GM12878 (cell line): ENCODE measurements around the gene KIR3DL1. TPM values are rescaled to one million over a fixed set of nuclear protein-coding genes. Genes with fewer than 3 reads are reported as not detected.
A peak's percentile ranks its signal among the peaks of the same experiment; 100 is the strongest.

Experiments
- ATAC-seq: fragments of 200-7000 bp; cut with Tn5 transposase; 3 replicates; pipeline ENCODE4 v1.9.1; 2020; ENCODE audit warnings: mild to moderate bottlenecking, moderate library complexity
- BruUV-seq: library from RNA; stranded (reverse); fragments of 400-500 nt; replicated peaks from 2 replicates; lab custom pipeline; 2021; lab: Mats Ljungman, UMichigan
- CTCF ChIA-PET: fragments of 300-600 bp; sonication (Branson Sonifier 250); formaldehyde crosslinking; extraction: SDS; loops from one replicate; lab custom pipeline; 2021; ENCODE audit warnings: inconsistent platforms; lab: Yijun Ruan, JAX
- POLR2A ChIA-PET: fragments of 350-600 bp; formaldehyde crosslinking; extraction: SDS; loops from one replicate; lab custom pipeline; 2021; ENCODE audit warnings: inconsistent platforms; lab: Charles Lee
- RAD21 ChIA-PET: fragments of 300-600 bp; sonication (Branson Sonifier 250); formaldehyde crosslinking; loops from one replicate; lab custom pipeline; 2023; ENCODE audit warnings: antibody characterized with exemption; ENCODE audit not compliant: unreplicated experiment; lab: Charles Lee
- SMC1A ChIA-PET: fragments of 300-600 bp; sonication (Branson Sonifier 250); formaldehyde crosslinking; loops from one replicate; lab custom pipeline; 2023; ENCODE audit not compliant: unreplicated experiment, uncharacterized antibody; lab: Charles Lee
- DNase-seq: peaks from one replicate; pipeline ENCODE4 v3.0.0-alpha.2; 2011; ENCODE audit warnings: low read depth, low spot score
- FAIRE-seq: peaks from 3 replicates; lab custom pipeline; 2011; peaks lifted over from hg19 to GRCh38; lab: Jason Lieb, UNC
- H2AFZ ChIP-seq: 2 replicates; pipeline ENCODE4 v1.6.0; 2011; ENCODE audit warnings: low read depth, low read length, control low read depth; ENCODE audit not compliant: control insufficient read depth
- H3K27ac ChIP-seq: 2 replicates; pipeline ENCODE4 v1.5.1; 2011; ENCODE audit warnings: control low read depth; ENCODE audit not compliant: control insufficient read depth, insufficient read depth
- H3K27me3 ChIP-seq, 2 experiments: replicated peaks in 1 of 2; 2 replicates each; pipeline versions ENCODE4 v1.6.0 to v1.6.1; 2011; ENCODE audit warnings: low read length in 1 of 2; ENCODE audit not compliant: control insufficient read depth in 2 of 2, insufficient read depth in 2 of 2
- H3K36me3 ChIP-seq, 2 experiments: 2 replicates each; pipeline ENCODE4 v1.5.1; 2011; ENCODE audit warnings: low read length in 1 of 2; ENCODE audit not compliant: control insufficient read depth in 2 of 2, insufficient read depth in 2 of 2
- H3K4me1 ChIP-seq: 2 replicates; pipeline ENCODE4 v1.6.1; 2011; ENCODE audit warnings: mild to moderate bottlenecking, low read length, moderate library complexity, mixed read lengths; ENCODE audit not compliant: control insufficient read depth, insufficient read depth
- H3K4me2 ChIP-seq: 2 replicates; pipeline ENCODE4 v1.6.0; 2011; ENCODE audit warnings: control low read depth; ENCODE audit not compliant: control insufficient read depth, insufficient read depth
- H3K4me3 ChIP-seq: fragments of 200-600 bp; sonication (generic); 2 replicates; pipeline ENCODE4 v1.5.1; 2016
- H3K79me2 ChIP-seq: 2 replicates; pipeline ENCODE4 v1.6.0; 2011; ENCODE audit warnings: low read length; ENCODE audit not compliant: control insufficient read depth, insufficient read depth
- H3K9ac ChIP-seq: 2 replicates; pipeline ENCODE4 v1.8.0; 2011; ENCODE audit warnings: low read length, control low read depth, mixed read lengths; ENCODE audit not compliant: control insufficient read depth, insufficient read depth
- H3K9me3 ChIP-seq: replicated peaks from 3 replicates; pipeline ENCODE4 v1.5.1; 2011; ENCODE audit warnings: mild to moderate bottlenecking, low read length; ENCODE audit not compliant: control insufficient read depth, insufficient read depth
- H4K20me1 ChIP-seq: 2 replicates; pipeline ENCODE4 v1.6.0; 2011; ENCODE audit not compliant: control insufficient read depth, insufficient read depth
- BCL3 ChIP-seq: IDR thresholded peaks from 2 replicates; pipeline ENCODE4 v1.6.1; 2011; ENCODE audit warnings: borderline replicate concordance, low read depth, mild to moderate bottlenecking, moderate library complexity, low read length; ENCODE audit not compliant: insufficient read depth, poor library complexity, severe bottlenecking
- FOS ChIP-seq: IDR thresholded peaks from 3 replicates; pipeline ENCODE4 v1.6.1; 2011; ENCODE audit warnings: borderline replicate concordance; ENCODE audit not compliant: insufficient read length; ENCODE audit errors: extremely low read depth
- HSF1 ChIP-seq: fragments of 150-350 bp; IDR thresholded peaks from 2 replicates; pipeline ENCODE4 v1.6.1; 2014; ENCODE audit warnings: mild to moderate bottlenecking, low read depth, low read length
- RCOR1 ChIP-seq: conservative IDR thresholded peaks from 2 replicates; pipeline ENCODE4 v1.6.1; 2012; ENCODE audit warnings: low read depth, low read length, improper control_type of control experiment
- SPI1 ChIP-seq: IDR thresholded peaks from 2 replicates; pipeline ENCODE4 v1.6.1; 2011; ENCODE audit warnings: low read depth, mild to moderate bottlenecking, low read length, moderate library complexity, borderline replicate concordance; ENCODE audit not compliant: insufficient read depth
- SUPT20H ChIP-seq: IDR thresholded peaks from 2 replicates; pipeline ENCODE4 v1.6.1; 2011; ENCODE audit warnings: low read depth, mild to moderate bottlenecking, low read length, moderate library complexity, borderline replicate concordance; ENCODE audit not compliant: control insufficient read depth
- WGBS: methylation state at CpG from one replicate; pipeline ENCODE4 v1.1.6; 2016; ENCODE audit warnings: low lambda C conversion rate; ENCODE audit not compliant: insufficient replicate concordance, insufficient coverage; ENCODE audit errors: missing lambda C conversion rate; 5-methylcytosine and 5-hydroxymethylcytosine counted together
- in situ Hi-C: fragments of 300-500 bp; cut with MboI; formaldehyde crosslinking; loops from 9 replicates; pipeline ENCODE4 v1.14.3; 2018; ENCODE audit warnings: mixed read lengths
- intact Hi-C: fragments of 100-400 bp; cut with micrococcal nuclease; formaldehyde crosslinking; loops from one replicate; pipeline ENCODE4 v1.14.2; 2022; ENCODE audit not compliant: unreplicated experiment
- polyA plus RNA-seq, 11 experiments: library from polyadenylated mRNA; depleted of rRNA in 4 of 11; unstranded in 6 of 11; stranded (reverse) in 5 of 11; fragments of >200 nt; fragmentation: Nextera tagmentation in 4 of 11; fragmentation: Illumina TruSeq in 1 of 11; extraction: Ambion mirVana in 4 of 11; extraction: Trizol in 1 of 11; gene quantifications; 1 replicate in 1 of 11; 2 replicates in 10 of 11; pipeline versions ENCODE4 v1.2.1 to v1.2.3, GENCODE V29; 2011 to 2016; ENCODE audit warnings: inconsistent platforms in 2 of 11, missing spikeins in 2 of 11, low read depth in 1 of 11
- total RNA-seq, 4 experiments: library from RNA; depleted of rRNA in 3 of 4; stranded (reverse); fragments of >200 nt in 3 of 4; fragmentation: Illumina TruSeq in 1 of 4; extraction: Trizol in 1 of 4; gene quantifications; 2 replicates each; pipeline versions ENCODE4 v1.2.1 to v1.2.3, GENCODE V29; 2013 to 2021

KIR3DL1 gene
- total and polyA plus RNA-seq, 10 of the 15 experiments (the other 5 are each of a cell fraction or from before 2014, with no cell fraction given), result 0.37 TPM; not detected in 9

- in situ Hi-C loops (no loop called here), intact Hi-C loops (no loop called here)
- DNase-seq (no peak), FAIRE-seq (no peak), ATAC-seq (no peak)
- Histone ChIP-seq H3K9ac (no peak overlapping the region), H4K20me1 (no peaks in the 10 kb centered on the region), H3K4me1 (no peaks in the 10 kb centered on the region), H2AFZ (no peak overlapping the region), H3K4me2 (no peak overlapping the region), H3K79me2 (no peaks in the 10 kb centered on the region), H3K4me3 (no peak overlapping the region), H3K36me3 (no peaks in the 10 kb centered on the region), H3K27ac (no peak overlapping the region), H3K27me3 (no peaks in the 10 kb centered on the region; a peak in 1 of 4 replicates), H3K9me3 (no peaks in the 10 kb centered on the region; the same call in 2 of the 3 replicates)
- ChIA-PET POLR2A (no interaction called here), SMC1A (interaction anchor here (0.7 kb wide), 1 partner anchor 94 kb away, joined by 3 read pairs; no protein-coding TSS in a partner anchor), RAD21 (no interaction called here), CTCF (no interaction called here)
- TF ChIP-seq BCL3 (no peak), HSF1 (no peak), RCOR1 (no peak), SUPT20H (no peak), SPI1 (peak; percentile 36; the same call in 1 of the 2 replicates), FOS (no peak)
- no TSS peak for BruUV-seq
- WGBS, result 0% methylated on average over 2 of the region's 2 CpGs
Observed at GRCh38 chr19:54875506-54875905, 59.2 kb downstream of the KIR3DL1 start.
